H4 (cell line): ENCODE results near the gene TJP2. TPM values are rescaled to one million over a fixed set of nuclear protein-coding genes. Genes with fewer than 3 reads are reported as not detected.
A peak's percentile ranks its signal among the peaks of the same experiment; 100 is the strongest.
"Not testable (repeated sequence)": the region's sequence is repeated elsewhere in the genome, so short reads cannot be mapped to it uniquely, and the experiment has no call there.

ENCODE experiments used
- DNase-seq: peaks from one replicate; pipeline ENCODE4 v3.0.0-alpha.2; 2015; ENCODE audit warnings: low spot score
- total RNA-seq: library from RNA; depleted of rRNA; stranded (reverse); fragments of >200 nt; shearing (Covaris generic); gene quantifications from 2 replicates; pipeline ENCODE4 v1.2.3, GENCODE V29; 2014

The TJP2 gene
- total RNA-seq, 1 experiment from 2014 or later = 10.7 TPM

GRCh38 chr9:69158471-69158870, 15.6 kb upstream of the TJP2 start:
- no peak for DNase-seq

DNA sequence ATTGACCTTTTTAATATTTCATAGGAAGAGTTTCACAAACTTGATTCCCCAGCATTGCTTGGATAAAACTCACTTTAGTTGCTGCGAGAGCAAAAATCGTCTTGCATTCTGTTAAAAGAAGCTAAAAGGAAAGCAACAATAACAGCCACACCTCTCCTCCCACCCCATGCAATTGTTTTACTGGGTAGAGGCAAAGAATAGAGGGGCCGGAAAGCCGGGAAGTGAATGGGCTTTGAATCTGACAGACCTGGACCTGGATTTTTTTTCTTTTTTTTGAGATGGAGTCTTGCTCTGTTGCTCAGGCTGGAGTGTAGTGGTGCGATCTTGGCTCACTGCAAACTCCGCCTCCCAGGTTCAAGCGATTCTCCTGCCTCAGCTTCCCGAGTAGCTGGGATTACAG, 9.5 kb upstream of the TJP2 start:
- not testable (repeated sequence) for DNase-seq

GRCh38 chr9:69165581-69165980, 8.5 kb upstream of the TJP2 start:
- DNase-seq = no peak

DNA sequence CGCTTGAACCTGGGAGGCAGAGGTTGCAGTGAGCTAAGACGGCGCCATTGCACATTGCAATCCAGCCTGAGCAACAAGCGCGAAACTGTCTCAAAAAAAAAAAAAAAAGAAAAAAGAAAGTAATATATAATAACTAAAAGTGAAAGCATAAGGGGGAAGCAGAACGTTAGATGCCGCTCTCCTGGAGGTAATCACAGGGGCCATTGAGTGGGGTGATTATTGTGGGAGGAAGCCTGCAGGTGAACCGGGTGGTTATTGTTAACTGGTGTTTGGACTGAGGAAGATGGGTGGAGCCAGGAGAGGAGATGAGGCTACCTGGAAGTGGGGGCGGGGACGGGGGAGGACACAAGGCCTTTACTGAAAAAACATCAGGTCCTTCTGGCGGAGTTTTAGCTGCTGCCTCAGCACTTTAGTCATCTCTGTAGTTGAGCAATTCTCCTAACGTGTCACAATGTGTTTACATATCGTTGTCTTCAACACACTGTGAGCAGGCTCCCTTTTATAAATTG, 5.3 kb upstream of the TJP2 start:
- no peak for DNase-seq

- DNase-seq = no peak
Observed at GRCh38 chr9:69170231-69170630, 3.8 kb upstream of the TJP2 start.

DNA sequence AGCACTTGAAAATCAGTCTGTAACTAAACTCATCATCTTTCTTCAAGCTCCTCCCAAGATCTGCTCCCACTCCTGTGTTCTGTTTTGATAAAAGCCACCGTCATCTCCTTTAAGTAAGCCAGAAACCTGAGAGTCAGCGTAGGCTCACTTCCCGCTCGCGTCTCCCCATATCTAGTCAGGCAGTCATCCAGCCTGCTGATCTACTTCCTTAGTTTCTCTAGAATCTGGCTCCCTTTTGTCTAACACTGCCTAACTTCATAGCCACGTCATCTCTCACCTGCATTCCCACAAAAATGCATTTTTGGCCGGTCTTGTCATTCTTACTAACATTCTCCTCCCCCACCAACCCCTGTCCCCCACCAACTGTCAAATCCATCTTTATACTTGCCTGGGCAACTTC, 3.0 kb upstream of the TJP2 start:
- DNase-seq = no peak

DNA sequence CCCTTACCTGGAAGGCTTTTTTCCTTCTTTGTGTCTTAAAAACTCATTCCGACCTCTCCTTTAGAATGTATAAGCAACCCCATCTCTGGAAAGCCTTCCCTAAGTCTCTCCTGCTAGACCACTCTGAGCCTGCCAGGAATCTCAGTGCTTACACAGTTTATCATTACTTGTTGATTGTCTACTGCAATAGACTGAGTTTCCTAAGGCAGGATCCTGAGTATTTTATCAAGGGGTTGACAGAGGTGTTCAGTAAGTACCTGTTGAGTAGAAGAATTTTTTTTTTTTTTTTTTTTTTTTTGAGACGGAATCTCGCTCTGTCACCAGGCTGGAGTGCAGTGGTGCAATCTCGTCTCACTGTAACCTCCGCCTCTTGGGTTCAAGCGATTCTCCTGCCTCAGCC, 2.6 kb upstream of the TJP2 start:
- no peak for DNase-seq

DNA sequence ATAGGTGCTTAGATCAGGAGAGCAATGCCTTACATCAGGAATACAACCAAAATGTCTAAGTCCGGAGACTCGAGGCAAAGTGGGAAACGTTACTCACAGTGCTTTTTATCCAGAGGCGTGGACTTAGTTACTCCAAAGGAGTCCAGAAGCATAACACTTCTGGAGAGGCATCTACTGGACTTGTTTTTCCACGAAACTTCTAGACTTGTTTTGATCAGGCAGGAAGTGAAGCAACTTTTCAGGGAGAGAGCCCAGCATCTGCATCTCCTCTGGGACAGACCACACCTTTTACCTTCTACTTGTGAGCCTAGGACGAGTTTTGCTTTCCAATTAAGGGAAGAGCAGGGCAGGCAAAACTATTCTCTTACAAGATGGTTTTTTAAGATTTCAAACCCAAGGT, 1.2 kb upstream of the TJP2 start:
- no peak for DNase-seq

DNA sequence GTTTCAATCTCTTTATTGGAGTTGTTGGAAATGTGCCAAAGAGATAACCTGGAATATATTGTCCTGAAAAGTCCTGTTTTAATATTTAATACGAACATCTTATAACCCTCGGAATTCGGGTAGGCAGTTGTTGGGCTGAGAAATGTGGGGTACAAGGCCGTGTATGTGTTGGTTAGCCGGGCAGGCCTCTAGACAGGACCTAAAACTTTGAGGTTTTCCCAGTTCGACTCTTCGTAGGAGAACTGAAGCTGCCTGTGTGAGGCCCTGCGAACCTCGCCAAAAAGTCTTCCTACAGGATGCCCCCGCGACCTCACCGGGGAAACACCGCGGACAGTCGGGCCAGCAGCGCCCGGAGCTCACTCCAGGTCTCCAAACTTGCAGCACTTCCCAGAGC, 583 bp upstream of the TJP2 start:
- no peak for DNase-seq

DNA sequence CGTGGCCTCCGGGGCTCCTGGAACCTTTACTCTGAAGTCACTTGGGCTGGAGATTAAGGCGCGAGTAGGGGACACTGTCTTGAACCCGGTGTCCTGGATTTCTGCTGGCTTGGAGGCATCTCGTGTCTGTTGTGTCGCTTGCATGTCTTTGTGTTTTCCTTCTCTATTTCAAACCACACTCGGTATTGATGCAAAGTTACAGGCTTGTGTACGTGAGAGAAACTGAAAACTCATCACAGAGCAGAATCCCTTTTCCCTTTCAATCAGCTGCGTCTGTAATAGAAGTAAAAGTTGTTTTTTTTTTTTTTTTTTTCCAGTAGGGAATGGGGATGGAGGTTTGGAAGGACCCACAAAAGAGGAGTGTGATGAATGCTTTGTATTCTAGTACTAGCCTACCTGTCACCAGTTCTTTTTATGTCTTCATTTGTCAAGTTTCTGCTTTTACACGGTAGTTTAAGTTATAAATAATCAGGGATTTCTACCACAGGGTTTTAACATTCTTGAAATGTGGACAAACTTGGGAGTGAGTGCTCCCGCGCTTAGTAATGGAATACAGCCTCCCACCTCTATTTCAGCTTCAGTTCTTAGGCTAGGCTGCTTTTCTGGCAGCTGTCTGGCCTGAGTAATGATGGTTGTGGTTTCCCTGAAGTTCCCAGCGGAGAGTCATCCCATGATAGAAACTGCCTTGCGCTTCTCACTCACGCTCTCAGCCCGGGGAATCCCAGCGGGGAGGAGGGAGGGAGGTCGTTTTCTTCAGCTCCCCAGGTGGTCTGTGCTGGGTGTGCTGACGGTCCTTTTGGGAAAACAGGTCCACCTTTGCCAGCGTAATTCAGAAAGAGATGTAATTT, 763 bp downstream of the TJP2 start:
- peak; percentile 76 for DNase-seq

DNA sequence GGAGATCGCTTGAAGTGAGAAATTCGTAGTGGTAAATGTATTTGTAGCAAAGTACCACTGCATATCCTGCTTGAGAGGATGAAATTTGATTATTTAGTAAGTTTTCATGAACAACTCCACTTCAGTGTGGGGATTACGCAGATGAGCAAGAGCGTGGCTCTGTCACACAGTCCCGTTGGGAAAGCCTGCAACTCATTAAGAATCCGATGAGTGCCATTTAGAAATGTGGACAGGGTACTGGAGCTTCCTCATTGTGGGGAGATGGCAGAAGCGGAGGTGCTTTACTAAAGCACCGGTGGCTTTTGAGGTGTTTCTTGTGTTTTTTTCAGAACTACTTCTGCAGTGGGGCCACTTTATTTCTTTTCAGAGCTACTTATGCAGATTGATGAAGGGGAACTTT, 1.4 kb downstream of the TJP2 start:
- no peak for DNase-seq

DNA sequence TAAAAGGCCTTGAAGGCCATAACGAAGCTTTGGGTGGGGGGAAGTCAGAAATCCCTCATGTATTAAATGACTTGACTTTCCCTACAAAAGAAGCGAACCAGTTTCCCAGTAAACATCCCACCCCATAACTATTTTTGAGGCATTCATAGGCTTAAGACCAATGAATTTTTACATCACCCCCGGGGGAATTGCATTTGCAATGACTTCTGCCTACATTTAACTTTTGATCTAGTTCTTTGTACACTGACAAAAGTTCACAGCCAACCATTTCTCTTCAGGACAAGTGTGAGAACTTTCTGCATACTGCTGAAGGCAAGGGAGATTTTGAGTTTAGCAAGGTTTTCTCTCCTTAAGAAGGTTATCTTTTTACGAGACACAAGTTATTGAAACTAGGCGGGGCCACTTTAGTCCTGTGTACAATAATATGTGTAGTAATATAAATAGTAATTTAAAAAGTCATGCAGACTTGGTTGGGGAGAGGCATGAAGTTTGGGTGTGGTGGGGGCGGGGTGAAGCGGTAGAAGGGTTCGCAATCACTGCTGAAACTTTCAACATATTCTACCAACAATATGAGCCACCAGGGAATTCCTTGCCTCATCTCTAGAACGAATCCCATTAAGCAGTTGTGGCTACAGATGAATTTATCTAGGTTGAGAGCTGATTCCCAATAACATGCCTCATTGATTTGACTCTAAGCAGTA, 2.5 kb downstream of the TJP2 start:
- DNase-seq = no peak

DNA sequence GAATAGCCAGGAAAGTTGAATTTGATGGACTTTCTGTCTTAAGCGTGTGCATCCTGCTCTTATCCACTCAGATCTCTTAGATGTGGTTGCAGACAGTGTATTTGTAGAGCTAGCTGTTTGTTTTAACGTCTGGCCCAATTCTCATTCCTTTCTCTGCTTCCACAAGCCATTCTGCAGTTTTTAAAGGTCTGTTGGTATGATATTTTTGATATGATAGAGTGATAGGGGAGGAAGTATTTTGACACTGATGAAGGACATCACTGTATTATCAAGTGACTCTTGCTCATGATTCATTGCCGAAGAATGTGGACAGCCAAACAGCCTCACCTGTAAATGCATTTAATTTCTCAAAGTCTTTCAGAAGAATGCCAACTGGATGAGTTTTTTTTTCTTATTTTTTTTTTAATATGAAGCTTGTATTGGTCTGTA, 4.5 kb downstream of the TJP2 start:
- peak; percentile 33 for DNase-seq

- DNase-seq = no peak
Observed at GRCh38 chr9:69179037-69179436, 5.0 kb downstream of the TJP2 start.

DNA sequence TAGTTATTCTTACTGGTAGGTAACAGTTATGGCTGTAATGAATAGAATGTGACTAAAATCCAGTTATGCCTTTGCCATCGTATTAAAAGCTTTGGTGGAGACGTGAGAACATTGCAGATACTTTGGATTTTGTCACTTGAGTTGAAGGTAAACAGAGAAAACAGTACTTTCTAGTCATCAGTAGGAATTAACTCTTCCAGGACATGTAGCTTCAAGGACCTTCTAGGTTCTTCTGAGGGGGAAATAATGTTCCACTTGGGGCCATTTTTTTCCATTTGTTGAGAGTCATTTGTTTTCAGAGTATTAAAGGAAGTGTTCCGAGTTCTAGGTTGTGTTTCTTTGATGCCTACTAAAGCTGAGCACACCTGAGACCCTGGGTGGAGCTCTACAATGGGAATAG, 6.1 kb downstream of the TJP2 start:
- DNase-seq = no peak

- DNase-seq = peak; percentile 92
Observed at GRCh38 chr9:69180670-69181069, 6.6 kb downstream of the TJP2 start.

GRCh38 chr9:69181908-69182353, 7.9 kb downstream of the TJP2 start:
- DNase-seq = no peak

GRCh38 chr9:69184266-69184665, 10.2 kb downstream of the TJP2 start:
- no peak for DNase-seq

DNA sequence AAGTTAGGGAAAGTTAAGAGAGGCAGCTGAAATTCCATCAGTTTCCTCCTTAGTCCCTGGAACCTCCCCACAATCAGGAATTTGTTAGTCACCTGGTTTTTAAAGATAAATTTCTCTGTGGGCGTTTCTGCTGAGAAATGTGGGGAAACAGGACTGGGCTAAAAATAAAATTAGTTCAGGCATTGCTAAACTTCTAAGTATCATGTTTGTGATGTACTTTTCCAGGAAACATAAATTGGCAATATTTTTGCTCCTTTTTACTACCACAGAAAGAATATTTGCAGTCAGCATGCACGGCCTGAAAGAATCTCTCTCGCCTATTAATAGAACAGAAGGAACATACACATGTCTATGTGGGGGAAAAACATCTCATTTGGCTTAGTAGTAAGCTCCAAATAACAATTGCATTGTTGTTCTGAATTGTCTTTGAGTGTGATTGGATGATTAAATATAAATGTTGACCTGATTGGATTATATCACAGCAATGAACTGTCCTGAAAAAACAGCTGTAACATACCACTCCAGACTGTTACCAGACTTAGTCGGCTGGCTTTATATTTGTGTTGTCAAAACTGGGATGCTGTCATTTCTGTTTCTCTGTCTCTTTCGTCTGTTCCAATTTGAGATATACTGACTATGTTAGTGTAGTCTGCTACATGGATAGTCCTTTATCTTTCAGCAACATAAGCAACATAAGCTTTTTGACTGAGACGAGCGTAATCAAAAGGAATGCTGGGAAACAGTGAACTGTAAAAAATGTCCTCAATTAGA, 12.9 kb downstream of the TJP2 start:
- no peak for DNase-seq

- DNase-seq = no peak
Observed at GRCh38 chr9:69188975-69189374, 14.9 kb downstream of the TJP2 start.

- DNase-seq = no peak
Observed at GRCh38 chr9:69190086-69190862, 16.2 kb downstream of the TJP2 start.

DNA sequence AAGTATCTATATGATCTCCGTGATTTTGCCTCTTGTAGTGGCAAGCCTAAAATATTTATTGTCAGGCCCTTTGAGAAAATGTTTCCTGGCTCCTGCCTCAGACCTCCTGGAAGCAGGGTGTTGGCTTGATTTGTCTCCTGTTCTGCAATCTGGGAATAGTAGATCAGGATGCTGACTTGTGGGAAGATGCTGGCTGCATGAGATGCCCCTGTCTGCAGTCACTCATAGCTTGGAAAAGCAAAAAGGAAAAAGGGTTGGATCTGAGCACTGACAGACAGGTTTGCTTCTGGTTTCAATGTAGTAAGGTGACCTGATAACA, 16.7 kb downstream of the TJP2 start:
- no peak for DNase-seq
